ENCODE data around the gene F10.

The F10 gene

GRCh38 chr13:113153810-113154748, 31.5 kb downstream of the F10 start:
- DNase-seq (ENCODE audit: insufficient read length, low spot score) = peak; percentile 66
- TF ChIP-seq CTCF (IDR thresholded peaks at IDR 0.05; ENCODE audit: insufficient read depth, missing control alignments) = no peak
- no peak for FAIRE-seq

GRCh38 chr13:113155201-113155600, 32.6 kb downstream of the F10 start:
- DNase-seq (ENCODE audit: insufficient read length, low spot score) (no peak), FAIRE-seq (no peak)
- no peak for TF ChIP-seq CTCF (IDR thresholded peaks at IDR 0.05; ENCODE audit: insufficient read depth, missing control alignments)

GRCh38 chr13:113155982-113156655, 33.5 kb downstream of the F10 start:
- DNase-seq (ENCODE audit: insufficient read length, low spot score) (no peak), FAIRE-seq (no peak)
- no peak for TF ChIP-seq CTCF (IDR thresholded peaks at IDR 0.05; ENCODE audit: insufficient read depth, missing control alignments)

- TF ChIP-seq CTCF (IDR thresholded peaks at IDR 0.05; ENCODE audit: insufficient read depth, missing control alignments) = no peak
- FAIRE-seq (no peak), DNase-seq (ENCODE audit: insufficient read length, low spot score) (no peak)
These were observed 34.8 kb downstream of the F10 start for GRCh38 chr13:113157206-113157928.

GRCh38 chr13:113157929-113158747, 35.5 kb downstream of the F10 start, which contains the start of gene PROZ:
Gene PROZ (plus strand): TSS chr13:113158648. CDS start chr13:113158661, 13 bp downstream.
- DNase-seq (ENCODE audit: insufficient read length, low spot score) (no peak), FAIRE-seq (no peak)
- TF ChIP-seq CTCF (IDR thresholded peaks at IDR 0.05; ENCODE audit: insufficient read depth, missing control alignments) = no peak

GRCh38 chr13:113158946-113159345, 36.3 kb downstream of the F10 start:
- FAIRE-seq (no peak), DNase-seq (ENCODE audit: insufficient read length, low spot score) (no peak)
- TF ChIP-seq CTCF (IDR thresholded peaks at IDR 0.05; ENCODE audit: insufficient read depth, missing control alignments) = no peak

All from D721Med (cell line).